ENCODE data around the gene FXYD1. TPM values are rescaled to one million over a fixed set of nuclear protein-coding genes. Genes with fewer than 3 reads are reported as not detected.

Gene FXYD1
- total and polyA plus RNA-seq, 8 donors: 7.5 to 193 (median 24.0) TPM; not detected in 1

- Histone ChIP-seq H3K4me3 (no peak overlapping the region), H3K4me1 (peaks cover 0 to 6% (median 3%) of the 10 kb centered on the region in 4 donors), H3K36me3 (peaks cover 23 to 86% (median 84%) of the 10 kb centered on the region in 4 donors), H3K9me3 (peaks cover 14 to 38% (median 25%) of the 10 kb centered on the region in 4 donors), H3K27ac (no peak overlapping the region), H3K27me3 (peaks cover 0 to 11% (median 0%) of the 10 kb centered on the region in 3 donors)
- 86 to 93% (median 92%) methylated on average over 9 of the region's 9 CpGs for WGBS, 5 donors
- TF ChIP-seq POLR2A (IDR thresholded peaks at IDR 0.05) (no peak), EP300 (IDR thresholded peaks at IDR 0.05) (no peak), POLR2AphosphoS5 (IDR thresholded peaks at IDR 0.05) (no peak), CTCF (IDR thresholded peaks at IDR 0.05) (no peak)
- intact Hi-C loops (cut with DNase I; ENCODE audit: low total_unique reads): no loop called here
- no peak for DNase-seq
Observed at GRCh38 chr19:35160629-35161433, 22.2 kb downstream of the FXYD1 start.

- H3K4me1 ChIP-seq: no peaks in the 10 kb centered on the region
- peaks cover 14 to 44% (median 30%) of the 10 kb centered on the region in 4 donors for H3K9me3 ChIP-seq
- intact Hi-C loops (cut with DNase I; ENCODE audit: low total_unique reads): no loop called here
- TF ChIP-seq CTCF (IDR thresholded peaks at IDR 0.05): no peak
- no peak for TF ChIP-seq POLR2AphosphoS5 (IDR thresholded peaks at IDR 0.05)
- TF ChIP-seq EP300 (IDR thresholded peaks at IDR 0.05): no peak
- no peak for TF ChIP-seq POLR2A (IDR thresholded peaks at IDR 0.05)
- no peak for DNase-seq
- H3K36me3 ChIP-seq: peaks cover 27 to 92% (median 90%) of the 10 kb centered on the region in 4 donors
- H3K4me3 ChIP-seq: no peak overlapping the region
- no peak overlapping the region for H3K27ac ChIP-seq
- H3K27me3 ChIP-seq: peaks cover 0 to 5% (median 0%) of the 10 kb centered on the region in 3 donors
- 93 to 98% (median 93%) methylated on average over 2 of the region's 2 CpGs for WGBS, 5 donors
Observed at GRCh38 chr19:35161434-35161743, 22.8 kb downstream of the FXYD1 start.

GRCh38 chr19:35162471-35163326, 24.1 kb downstream of the FXYD1 start:
- intact Hi-C loops (cut with DNase I; ENCODE audit: low total_unique reads): no loop called here
- 86 to 95% (median 92%) methylated on average over 6 of the region's 6 CpGs for WGBS, 5 donors
- Histone ChIP-seq H3K9me3 (peaks cover 14 to 51% (median 37%) of the 10 kb centered on the region in 4 donors), H3K36me3 (peaks cover 34 to 96% (median 93%) of the 10 kb centered on the region in 4 donors), H3K27ac (no peak overlapping the region), H3K4me3 (no peak overlapping the region), H3K4me1 (peaks cover 0 to 7% (median 0%) of the 10 kb centered on the region in 4 donors), H3K27me3 (no peaks in the 10 kb centered on the region)
- DNase-seq: no peak
- no peak for TF ChIP-seq EP300 (IDR thresholded peaks at IDR 0.05)
- no peak for TF ChIP-seq POLR2A (IDR thresholded peaks at IDR 0.05)
- no peak for TF ChIP-seq CTCF (IDR thresholded peaks at IDR 0.05)
- no peak for TF ChIP-seq POLR2AphosphoS5 (IDR thresholded peaks at IDR 0.05)

- peaks cover 28 to 85% (median 83%) of the 10 kb centered on the region in 4 donors for H3K36me3 ChIP-seq
- H3K27ac ChIP-seq: no peak overlapping the region
- intact Hi-C loops (cut with DNase I; ENCODE audit: low total_unique reads): no loop called here
- peaks cover 14 to 51% (median 37%) of the 10 kb centered on the region in 4 donors for H3K9me3 ChIP-seq
- H3K4me3 ChIP-seq: no peak overlapping the region
- TF ChIP-seq EP300 (IDR thresholded peaks at IDR 0.05) (no peak), POLR2A (IDR thresholded peaks at IDR 0.05) (no peak), CTCF (IDR thresholded peaks at IDR 0.05) (no peak), POLR2AphosphoS5 (IDR thresholded peaks at IDR 0.05) (no peak)
- no peaks in the 10 kb centered on the region for H3K27me3 ChIP-seq
- no peak for DNase-seq
- H3K4me1 ChIP-seq: peaks cover 0 to 7% (median 0%) of the 10 kb centered on the region in 4 donors
- 41 to 97% (median 80%) methylated on average over 2 of the region's 2 CpGs for WGBS, 5 donors
Observed at GRCh38 chr19:35164418-35164817, 25.8 kb downstream of the FXYD1 start.
